ENCODE results near the gene EML3.
"Not testable (repeated sequence)": the region's sequence is repeated elsewhere in the genome, so short reads cannot be mapped to it uniquely, and the experiment has no call there.

EML3 gene, protein sequence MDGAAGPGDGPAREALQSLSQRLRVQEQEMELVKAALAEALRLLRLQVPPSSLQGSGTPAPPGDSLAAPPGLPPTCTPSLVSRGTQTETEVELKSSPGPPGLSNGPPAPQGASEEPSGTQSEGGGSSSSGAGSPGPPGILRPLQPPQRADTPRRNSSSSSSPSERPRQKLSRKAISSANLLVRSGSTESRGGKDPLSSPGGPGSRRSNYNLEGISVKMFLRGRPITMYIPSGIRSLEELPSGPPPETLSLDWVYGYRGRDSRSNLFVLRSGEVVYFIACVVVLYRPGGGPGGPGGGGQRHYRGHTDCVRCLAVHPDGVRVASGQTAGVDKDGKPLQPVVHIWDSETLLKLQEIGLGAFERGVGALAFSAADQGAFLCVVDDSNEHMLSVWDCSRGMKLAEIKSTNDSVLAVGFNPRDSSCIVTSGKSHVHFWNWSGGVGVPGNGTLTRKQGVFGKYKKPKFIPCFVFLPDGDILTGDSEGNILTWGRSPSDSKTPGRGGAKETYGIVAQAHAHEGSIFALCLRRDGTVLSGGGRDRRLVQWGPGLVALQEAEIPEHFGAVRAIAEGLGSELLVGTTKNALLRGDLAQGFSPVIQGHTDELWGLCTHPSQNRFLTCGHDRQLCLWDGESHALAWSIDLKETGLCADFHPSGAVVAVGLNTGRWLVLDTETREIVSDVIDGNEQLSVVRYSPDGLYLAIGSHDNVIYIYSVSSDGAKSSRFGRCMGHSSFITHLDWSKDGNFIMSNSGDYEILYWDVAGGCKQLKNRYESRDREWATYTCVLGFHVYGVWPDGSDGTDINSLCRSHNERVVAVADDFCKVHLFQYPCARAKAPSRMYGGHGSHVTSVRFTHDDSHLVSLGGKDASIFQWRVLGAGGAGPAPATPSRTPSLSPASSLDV

DNA sequence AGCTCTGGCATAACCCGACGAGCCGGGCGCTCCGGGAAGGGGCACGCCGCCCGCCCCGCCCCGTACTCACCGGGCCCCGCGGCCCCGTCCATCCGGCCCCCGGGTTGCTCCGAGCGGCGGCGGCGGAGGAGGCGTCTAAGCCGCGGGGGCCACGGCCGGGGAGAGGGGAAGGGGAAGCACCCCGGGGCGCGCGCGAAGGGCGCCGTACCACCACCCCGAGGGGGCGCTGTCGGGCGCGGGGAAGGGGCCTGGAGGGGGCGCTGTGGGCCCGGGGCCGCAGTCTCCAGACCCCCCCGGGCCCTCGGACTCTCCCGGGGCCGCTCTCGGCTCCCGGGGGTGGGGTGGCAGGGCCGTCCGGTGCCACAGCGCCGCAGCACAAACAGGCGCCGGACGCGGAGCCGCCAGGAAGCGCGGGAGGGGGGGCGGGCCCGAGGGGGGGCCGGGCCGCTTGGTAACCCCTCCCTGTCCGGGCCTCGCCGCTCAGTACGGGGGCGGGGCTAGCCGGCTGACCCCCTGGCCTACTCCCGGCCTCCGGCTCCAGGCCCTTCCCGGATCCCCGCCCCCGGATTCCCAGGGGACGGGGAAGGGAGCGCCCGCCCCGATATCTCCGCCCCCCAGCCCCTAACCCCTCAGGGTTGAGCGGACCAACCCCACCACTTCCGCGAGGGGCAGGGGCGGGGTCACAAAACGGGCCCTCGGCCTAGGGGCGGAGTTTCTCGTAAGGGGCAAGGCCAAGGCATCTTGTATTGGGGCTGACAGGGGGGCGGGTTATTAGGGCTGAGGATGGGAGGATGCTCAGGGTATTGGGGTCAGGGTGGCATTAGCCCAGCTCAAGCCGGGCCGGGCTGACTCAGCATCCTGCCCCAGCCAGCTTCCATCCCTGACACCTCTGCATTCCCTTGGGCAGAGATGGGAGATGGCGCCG is at the start of gene EML3, which contains the start of gene ROM1:
EML3 (minus strand) TSS at position 410 of the 925 bp plus-strand sequence; CDS start at position 92, 318 bp downstream.
ROM1 (plus strand) TSS at position 892 of the 925 bp plus-strand sequence; CDS start at position 917, 25 bp downstream.
- DNase-seq (ENCODE audit: low read depth, low spot score), result no peak

DNA sequence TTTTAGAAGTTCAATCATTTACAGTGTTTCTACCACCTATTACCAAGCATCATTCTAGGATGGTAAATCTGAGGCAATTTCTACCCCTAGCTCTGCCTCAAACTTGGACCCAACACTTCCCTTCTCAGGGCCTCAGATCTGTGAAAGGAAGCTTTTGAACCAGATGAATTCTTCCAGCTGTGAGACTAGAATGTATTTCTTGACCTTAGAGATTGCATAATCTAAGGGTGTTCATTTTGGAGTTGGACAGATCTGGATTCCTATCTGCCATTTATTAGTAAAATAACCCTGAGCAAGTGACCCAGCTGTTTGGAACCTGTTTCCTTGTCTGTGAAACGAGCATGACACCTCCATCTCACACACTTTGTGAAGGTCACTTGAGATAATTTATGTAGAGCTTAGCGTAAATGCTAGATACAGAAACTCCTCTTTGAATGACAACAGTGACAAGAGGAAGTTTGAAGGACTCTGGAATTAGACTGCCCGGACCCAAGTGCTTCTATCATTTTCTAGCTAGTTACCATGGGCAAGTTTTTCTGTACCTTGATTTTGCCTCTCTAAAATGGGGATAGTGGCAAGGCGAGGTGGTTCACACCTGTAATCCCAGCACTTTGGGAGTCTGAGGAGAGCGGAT is 44.3 kb upstream of the EML3 start:
- DNase-seq (ENCODE audit: low read depth, low spot score), result no peak

DNA sequence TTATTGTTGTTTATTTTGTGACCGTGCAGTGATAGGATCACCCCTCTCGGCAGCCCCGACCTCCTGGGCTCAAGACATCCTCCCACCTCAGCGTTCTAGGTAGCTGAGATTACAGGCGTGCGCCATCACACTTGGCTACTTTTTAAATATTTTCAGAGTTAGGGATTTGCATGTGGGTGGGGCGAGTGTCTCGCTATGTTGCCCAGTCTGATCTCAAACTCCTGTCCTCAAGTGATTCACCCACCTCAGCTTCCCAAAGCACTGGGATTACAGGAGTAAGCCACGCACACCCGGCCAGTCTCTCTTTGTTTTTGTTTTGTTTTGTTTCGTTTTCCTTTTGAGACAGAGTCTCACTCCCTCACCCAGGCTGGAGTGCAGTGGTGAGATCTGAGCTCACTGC is 41.7 kb upstream of the EML3 start:
- no peak for DNase-seq (ENCODE audit: low read depth, low spot score)

DNA sequence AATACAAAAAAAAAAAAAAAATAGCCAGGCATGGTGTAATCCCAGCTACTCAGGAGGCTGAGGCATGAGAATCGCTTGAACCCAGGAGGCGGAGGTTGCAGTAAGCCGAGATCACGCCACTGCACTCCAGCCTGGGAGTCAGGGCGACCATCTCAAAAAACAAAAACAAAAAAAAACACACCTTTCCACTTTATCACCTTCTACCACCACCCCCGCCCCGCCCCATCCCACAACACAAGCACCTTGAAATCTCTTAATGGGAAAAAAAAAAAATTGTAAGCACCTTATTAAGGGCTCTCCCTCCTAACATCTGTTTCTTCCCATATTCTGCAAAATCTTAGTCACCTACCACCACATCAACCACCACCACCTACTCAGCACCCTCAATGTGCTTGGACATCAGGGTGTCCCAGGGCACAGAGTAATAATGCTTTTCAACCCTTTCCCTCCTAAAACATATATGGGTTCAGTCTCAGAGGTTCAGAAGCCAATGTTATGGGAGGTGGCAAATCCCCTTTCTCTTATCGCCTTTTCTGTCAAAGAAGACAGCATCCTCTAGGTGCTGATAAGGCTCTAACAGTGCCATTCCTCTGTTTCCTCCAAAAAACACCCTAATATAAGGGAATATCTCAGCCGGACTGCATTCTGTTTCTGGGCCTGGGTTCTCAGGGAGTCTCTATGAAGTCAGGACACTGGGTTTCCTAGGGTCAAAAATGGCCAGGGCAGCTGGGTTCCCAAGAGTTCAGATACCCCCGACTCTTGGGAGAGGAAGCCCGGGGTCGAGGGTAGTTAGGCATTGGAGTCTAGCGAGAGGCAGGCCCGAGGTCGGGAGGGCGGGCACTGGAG is 39.8 kb upstream of the EML3 start:
- no peak for DNase-seq (ENCODE audit: low read depth, low spot score)

DNA sequence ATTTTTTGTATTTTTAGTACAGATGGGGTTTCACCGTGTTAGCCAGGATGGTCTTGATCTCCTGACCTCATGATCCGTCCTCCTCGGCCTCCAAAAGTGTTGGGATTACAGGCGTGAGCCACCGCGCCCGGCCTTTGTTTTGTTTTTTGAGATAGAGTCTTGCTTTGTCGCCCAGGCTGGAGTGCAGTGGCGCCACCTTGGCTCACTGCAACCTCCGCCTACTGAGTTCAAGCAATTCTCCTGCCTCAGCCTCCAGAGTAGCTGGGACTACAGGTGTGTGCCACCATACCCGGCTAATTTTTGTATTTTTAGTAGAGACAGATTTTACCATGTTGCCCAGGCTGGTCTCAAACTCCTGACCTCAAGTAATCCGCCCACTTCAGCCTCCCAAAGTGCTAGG is 37.7 kb upstream of the EML3 start:
- not testable (repeated sequence) for DNase-seq (ENCODE audit: low read depth, low spot score)

DNA sequence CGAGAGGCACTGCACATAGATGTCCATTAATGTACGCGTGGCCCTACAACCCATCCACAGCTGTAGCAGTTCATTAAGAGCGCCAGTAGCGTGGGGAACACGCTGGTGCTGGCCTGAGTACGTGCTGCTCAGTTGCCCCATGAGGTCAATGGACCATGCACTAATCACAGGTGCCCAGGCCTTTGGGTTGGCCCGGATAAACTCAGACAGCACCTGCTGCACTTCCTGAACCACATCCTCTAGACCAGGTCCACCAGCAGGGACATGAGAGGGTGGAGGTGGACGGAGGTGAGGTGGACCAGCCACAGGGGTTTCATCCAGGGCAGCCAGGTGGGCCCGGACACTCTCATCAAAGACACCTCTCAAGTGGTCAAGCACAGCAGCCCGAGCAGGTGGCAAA is 36.9 kb upstream of the EML3 start:
- DNase-seq (ENCODE audit: low read depth, low spot score), result no peak

DNA sequence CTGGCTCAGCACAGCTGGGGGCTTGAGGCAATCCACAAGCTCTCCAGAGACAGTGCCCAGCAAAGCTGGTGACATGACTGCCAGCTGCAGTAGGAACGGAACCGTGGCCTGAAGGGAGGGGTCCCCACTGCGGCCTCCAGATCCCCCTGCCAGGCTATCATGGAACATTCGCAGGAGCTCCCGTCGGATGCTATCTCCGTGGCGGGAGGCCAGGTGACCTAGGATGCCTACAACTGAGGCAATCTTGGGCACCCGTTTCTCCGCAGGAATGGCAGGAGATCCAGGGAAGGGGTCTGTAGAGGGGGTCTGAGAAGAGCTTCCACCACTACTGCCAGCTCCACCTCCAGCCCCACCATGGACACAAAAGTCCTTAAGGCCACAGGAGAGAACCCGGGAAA is 36.4 kb upstream of the EML3 start:
- no peak for DNase-seq (ENCODE audit: low read depth, low spot score)

DNA sequence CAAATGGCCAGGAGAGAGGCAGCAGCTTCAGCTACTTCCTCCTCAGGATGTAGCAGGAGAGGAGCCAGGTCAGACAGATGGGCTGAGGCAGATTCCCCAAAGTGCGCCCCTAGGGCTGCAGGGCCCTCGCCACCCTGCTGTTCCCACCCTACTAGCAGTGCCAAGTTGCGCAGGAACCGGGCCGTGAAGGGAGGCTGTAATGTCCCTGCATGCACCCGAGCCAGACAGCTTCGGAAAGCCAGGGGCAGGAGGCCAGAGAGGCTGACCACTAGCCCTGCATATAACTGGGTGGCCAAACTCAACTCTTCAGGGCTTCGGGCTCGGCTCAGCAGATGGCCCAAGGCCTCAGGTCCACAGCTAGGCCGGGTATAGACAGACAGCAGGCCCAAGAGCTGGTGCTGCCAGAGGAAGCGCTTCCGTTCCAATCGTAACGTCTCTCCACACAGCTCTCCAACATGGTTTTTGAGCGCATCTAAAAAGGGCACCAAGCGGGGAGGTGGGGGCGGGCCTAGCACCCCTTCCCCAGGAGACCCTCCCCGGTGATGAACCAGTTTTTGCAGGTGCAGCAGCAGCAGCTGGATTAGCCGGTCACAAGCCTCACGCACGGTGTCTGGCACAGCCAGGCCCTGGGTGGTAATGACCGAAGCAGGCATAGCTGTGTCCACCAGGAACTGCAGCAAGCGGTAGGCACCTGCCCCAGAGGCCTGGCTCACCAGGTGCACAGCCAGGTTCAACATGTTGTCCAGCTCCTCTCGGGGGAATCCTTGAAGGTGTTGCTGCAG is 35.8 kb upstream of the EML3 start:
- DNase-seq (ENCODE audit: low read depth, low spot score), result no peak

DNA sequence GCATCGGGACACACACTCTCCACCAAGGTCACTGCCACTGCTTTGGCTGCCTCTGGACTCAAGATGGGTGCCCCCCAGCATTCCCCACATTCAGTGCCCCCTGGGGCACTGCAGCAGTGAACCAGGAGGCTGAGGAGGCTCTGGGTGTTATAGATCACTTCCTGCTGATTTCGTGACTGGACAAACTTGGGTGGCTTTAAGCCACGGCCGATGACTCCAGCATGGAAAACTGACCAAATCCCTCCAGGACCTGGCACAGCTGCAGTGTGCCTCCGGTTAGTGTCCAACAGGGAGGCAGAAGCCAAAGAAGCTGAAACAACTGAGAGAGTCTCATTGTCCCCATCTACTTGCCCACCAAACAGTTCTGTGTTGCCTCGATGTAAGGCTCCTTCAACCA is 35.0 kb upstream of the EML3 start:
- no peak for DNase-seq (ENCODE audit: low read depth, low spot score)

DNA sequence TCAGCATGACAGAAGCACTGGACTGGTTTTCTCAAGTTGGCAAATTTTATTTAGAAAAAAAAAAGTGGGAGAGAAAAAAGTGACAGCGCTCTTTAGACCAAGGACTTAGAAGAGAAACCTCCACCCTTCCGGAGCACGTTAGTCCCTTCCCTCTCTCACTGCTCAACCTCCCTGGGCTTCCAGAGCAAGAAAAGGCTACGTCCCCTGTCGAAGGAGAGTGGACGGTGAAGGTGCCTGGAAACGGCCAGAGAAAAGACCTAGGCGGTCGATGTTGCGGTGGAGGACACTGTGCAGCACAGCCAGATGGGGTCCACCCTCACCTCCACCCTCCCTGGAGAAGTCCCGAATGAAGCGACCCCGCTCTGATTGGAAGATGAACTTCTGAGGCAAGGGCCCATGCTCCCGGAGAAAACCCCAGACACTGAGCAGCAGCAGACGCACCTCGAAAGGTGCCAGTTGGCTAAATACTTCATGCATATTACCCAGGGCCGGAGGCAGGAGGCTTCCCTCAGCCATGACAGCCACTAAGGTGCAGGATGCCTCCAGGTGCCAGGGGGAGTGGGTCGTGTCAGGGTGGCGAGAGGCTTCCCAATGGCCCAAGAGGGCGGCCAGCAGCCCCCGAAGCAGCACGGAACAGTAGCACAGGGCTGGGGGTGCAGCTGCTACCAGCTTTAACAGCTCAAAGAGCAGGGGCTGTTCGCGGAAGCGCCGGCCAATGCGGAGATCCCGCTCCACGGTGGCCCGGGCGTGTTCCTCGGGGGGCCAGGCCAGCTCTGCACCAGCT is 34.4 kb upstream of the EML3 start:
- no peak for DNase-seq (ENCODE audit: low read depth, low spot score)

DNA sequence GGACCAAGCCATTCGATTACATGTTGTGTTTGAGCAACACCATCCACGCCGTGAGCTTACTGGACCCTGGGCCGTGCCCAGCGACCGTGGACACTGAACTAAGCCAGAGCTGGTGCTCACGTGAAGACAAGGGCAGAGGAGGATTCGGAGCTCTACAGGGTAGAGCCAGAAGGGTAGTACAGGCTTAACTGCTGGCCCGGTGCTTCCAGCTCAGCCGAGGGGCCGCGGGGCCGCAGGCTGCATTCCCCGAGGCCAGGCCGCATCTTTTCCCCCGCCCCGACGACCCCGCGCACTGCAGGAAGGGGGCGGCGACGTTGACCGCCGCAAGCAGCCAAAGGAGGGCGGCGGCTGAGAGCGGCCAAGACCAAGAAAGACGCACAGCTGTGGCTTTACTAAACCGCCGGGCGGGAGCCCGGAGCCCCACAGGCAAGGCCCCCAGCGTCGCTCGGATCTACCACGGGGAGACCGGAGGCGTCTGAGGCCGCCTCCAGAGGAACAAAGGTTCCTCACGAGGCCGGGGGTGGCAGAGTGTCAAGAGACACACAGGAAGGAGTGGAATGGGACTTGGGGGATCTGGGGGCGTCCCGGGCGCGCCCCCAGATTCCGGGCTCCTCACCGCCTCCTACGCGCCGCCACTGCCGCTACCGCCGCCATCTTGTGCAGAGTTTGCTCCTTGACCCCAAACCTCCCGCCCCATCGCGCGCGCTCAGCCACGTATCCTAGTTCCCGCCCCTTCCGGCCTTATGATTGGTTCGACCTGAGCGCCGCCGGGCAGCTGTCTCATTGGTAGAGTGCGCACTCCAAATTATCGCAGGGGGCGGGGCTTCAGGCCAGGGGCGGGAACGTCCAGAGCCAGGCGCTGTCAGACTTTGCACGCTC is 33.6 kb upstream of the EML3 start, which contains the start of gene GANAB:
GANAB (minus strand) TSS at position 668 of the 879 bp plus-strand sequence; CDS start at position 654, 14 bp downstream.
- peak; percentile 75 for DNase-seq (ENCODE audit: low read depth, low spot score)

DNA sequence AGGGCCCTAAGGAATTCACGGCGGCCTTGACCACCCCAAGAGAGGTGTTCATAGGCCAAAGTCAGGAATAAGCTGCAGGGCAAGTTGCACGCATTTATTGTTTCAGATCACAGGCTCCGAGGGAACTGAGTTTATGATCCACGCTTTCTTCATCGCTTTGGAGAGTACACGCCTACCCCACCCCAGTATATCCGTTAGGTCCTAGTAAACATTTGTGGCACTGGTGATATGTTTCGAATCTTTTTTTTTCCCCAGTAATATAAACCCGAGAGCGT is 33.0 kb upstream of the EML3 start:
- no peak for DNase-seq (ENCODE audit: low read depth, low spot score)

DNA sequence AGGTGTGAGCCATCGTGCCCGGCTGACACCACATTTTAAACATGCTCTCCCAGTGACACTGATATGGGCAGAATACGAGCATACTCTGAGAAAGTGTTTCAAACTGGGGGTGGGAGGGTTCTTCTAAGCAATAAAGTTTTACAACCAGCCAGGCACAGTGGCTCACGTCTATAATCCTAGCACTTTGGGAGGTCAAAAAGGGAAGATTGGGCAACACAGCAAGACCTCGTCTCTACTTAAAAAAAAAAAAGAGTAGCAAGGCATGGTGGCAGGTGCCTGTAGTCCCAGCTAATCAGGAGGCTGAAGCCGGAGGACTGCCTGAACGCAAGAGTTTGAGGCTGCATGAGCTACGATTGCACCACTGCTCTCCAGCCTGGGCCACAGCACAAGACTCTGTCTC is 31.6 kb upstream of the EML3 start:
- no peak for DNase-seq (ENCODE audit: low read depth, low spot score)

DNA sequence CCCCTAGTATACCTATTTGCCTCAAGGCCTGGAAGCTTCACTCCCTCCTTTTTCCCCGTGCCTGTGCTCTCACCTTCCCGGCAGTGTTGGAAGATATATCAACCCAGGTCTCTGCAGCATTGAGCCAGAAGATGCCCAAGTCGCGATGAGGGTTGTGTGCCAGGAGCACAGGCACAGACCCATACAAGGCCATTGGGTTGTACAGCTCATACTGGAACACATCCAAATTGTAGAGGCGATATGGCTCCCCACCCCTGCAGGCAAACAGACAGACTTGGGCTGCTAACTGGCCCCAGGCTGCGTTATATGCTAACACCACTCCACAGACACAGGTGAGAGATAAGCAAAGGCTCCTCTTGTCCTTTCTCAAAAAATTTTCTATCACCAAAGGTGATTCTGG is 19.9 kb upstream of the EML3 start:
- no peak for DNase-seq (ENCODE audit: low read depth, low spot score)

DNA sequence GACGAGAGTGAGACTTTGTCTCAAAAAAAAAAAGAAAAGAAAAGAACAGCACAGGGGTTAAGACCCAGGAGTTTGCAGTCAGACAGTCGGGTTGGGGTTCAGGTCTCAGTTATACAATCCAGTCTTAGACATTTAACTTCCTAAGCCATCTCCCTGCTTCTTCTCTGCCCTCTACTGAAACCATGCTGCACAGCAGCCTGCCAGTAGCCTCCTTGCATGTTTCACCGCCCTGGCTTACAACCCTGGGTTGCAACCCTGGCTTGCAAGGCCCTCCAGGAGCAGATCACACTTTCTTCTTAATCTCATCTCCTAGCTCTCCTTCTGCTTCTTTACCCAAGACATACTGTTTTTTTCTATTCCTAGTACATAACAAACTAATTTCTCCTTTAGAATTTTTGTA is 15.1 kb upstream of the EML3 start:
- no peak for DNase-seq (ENCODE audit: low read depth, low spot score)

DNA sequence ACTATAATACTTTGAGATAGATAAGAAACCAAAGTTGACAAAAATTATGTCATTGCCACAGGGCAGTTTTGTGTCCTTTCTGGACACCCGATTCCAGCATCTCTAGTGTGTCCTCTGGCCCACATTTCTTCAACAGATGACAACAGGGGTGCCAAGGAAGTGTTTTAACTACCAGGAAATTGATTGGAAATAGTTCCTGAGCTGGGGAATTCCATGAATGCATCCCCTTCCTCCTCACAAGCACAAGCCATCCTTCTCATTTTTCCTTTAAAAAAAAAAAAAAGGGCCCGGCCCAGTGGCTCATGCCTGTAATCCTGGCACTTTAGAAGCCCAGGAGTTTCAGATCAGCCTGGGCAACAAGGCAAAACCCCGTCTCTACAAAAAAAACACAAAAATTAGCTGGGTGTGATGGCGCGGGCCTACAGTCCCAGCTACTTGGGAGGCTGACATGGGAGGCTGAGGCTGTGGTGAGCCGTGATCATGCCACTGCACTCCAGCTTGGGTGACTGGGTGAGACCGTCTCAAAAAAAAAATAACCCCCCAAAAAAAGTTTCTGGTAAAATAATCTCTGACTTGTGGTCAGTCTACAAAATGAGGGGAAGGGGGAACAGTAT is 10.0 kb upstream of the EML3 start:
- no peak for DNase-seq (ENCODE audit: low read depth, low spot score)

Measured in iPS DF 19.7 (cell line).